ENCODE results near the gene WDFY1.
A peak's percentile ranks its signal among the peaks of the same experiment; 100 is the strongest.

Gene WDFY1

GRCh38 chr2:223944703-223945531, at the start of gene WDFY1:
Gene WDFY1, minus strand, starts transcription at chr2:223945335. Its CDS starts 51 bp downstream, at chr2:223945284.
- DNase-seq = peak; percentile 94

GRCh38 chr2:223994562-223995162, 49.5 kb upstream of the WDFY1 start:
- DNase-seq = no peak

GRCh38 chr2:223993634-223994232, 48.6 kb upstream of the WDFY1 start:
- peak; percentile 76 for DNase-seq

- DNase-seq = no peak
These were observed 46.5 kb upstream of the WDFY1 start for GRCh38 chr2:223991611-223992010.

GRCh38 chr2:223989856-223990232, 44.7 kb upstream of the WDFY1 start:
- no peak for DNase-seq

GRCh38 chr2:223989206-223989855, 44.2 kb upstream of the WDFY1 start:
- DNase-seq = no peak

GRCh38 chr2:223981241-223981640, 36.1 kb upstream of the WDFY1 start:
- no peak for DNase-seq

GRCh38 chr2:223980803-223981202, 35.7 kb upstream of the WDFY1 start:
- DNase-seq = no peak

- DNase-seq = no peak
These were observed 35.2 kb upstream of the WDFY1 start for GRCh38 chr2:223980397-223980735.

GRCh38 chr2:223979730-223980396, 34.7 kb upstream of the WDFY1 start:
- DNase-seq = no peak

- DNase-seq = no peak
These were observed 33.3 kb upstream of the WDFY1 start for GRCh38 chr2:223978451-223978850.

- DNase-seq = no peak
These were observed 31.6 kb upstream of the WDFY1 start for GRCh38 chr2:223976635-223977226.

GRCh38 chr2:223973606-223974005, 28.5 kb upstream of the WDFY1 start:
- DNase-seq = no peak

GRCh38 chr2:223972656-223973102, 27.5 kb upstream of the WDFY1 start:
- DNase-seq = no peak

- no peak for DNase-seq
These were observed 26.6 kb upstream of the WDFY1 start for GRCh38 chr2:223971731-223972130.

- peak; percentile 79 for DNase-seq
These were observed 25.4 kb upstream of the WDFY1 start for GRCh38 chr2:223970343-223971128.

- DNase-seq = no peak
These were observed 24.7 kb upstream of the WDFY1 start for GRCh38 chr2:223969856-223970255.

GRCh38 chr2:223969315-223969714, 24.2 kb upstream of the WDFY1 start:
- no peak for DNase-seq

GRCh38 chr2:223967981-223968380, 22.8 kb upstream of the WDFY1 start:
- no peak for DNase-seq

GRCh38 chr2:223959688-223960087, 14.6 kb upstream of the WDFY1 start:
- peak; percentile 47 for DNase-seq

- DNase-seq = peak; percentile 99
These were observed 12.1 kb upstream of the WDFY1 start, which contains the start of gene MRPL44 for GRCh38 chr2:223957092-223957851. Gene MRPL44, plus strand, starts transcription at chr2:223957463. Its CDS starts 10 bp downstream, at chr2:223957473.
